Loucy (cell line): ENCODE results near the gene BRAF.

ENCODE experiments used
- H2AFZ ChIP-seq: fragments of 200-600 bp; sonication (generic); 2 replicates; pipeline ENCODE4 v1.6.0; 2016; ENCODE audit warnings: antibody characterized with exemption, mild to moderate bottlenecking, low read length, moderate library complexity
- H3F3A ChIP-seq: fragments of 200-600 bp; 2 replicates; pipeline ENCODE4 v1.6.0; 2016; ENCODE audit warnings: antibody characterized with exemption, low read depth, mild to moderate bottlenecking
- H3K27me3 ChIP-seq: fragments of 200-600 bp; sonication (generic); 2 replicates; pipeline ENCODE4 v1.6.1; 2014; ENCODE audit warnings: low read length, mild to moderate bottlenecking; ENCODE audit not compliant: insufficient read depth, poor library complexity, severe bottlenecking
- H3K36me3 ChIP-seq: fragments of 200-600 bp; sonication (generic); 2 replicates; pipeline ENCODE4 v1.6.1; 2016; ENCODE audit warnings: low read length; ENCODE audit not compliant: insufficient read depth
- H3K4me1 ChIP-seq: fragments of 200-600 bp; sonication (generic); 2 replicates; pipeline ENCODE4 v1.5.1; 2014; ENCODE audit warnings: low read length, mild to moderate bottlenecking; ENCODE audit not compliant: insufficient read depth, poor library complexity, severe bottlenecking
- H3K4me2 ChIP-seq: fragments of 200-600 bp; sonication (generic); 2 replicates; pipeline ENCODE4 v1.6.0; 2014; ENCODE audit warnings: antibody characterized with exemption, low read length, low read depth, mild to moderate bottlenecking; ENCODE audit not compliant: poor library complexity, severe bottlenecking
- H3K4me3 ChIP-seq: fragments of 200-600 bp; sonication (generic); 2 replicates; pipeline ENCODE4 v1.5.1; 2014; ENCODE audit warnings: low read length, mild to moderate bottlenecking, mixed read lengths; ENCODE audit not compliant: poor library complexity, severe bottlenecking
- H3K79me2 ChIP-seq: fragments of 200-600 bp; sonication (generic); 2 replicates; pipeline ENCODE4 v1.6.1; 2014; ENCODE audit warnings: low read length; ENCODE audit not compliant: insufficient read depth
- H3K9ac ChIP-seq: fragments of 200-600 bp; sonication (generic); 2 replicates; pipeline ENCODE4 v1.6.0; 2014; ENCODE audit warnings: mild to moderate bottlenecking, low read depth, low read length, moderate library complexity; ENCODE audit not compliant: poor library complexity, severe bottlenecking
- H3K9me2 ChIP-seq: fragments of 200-600 bp; sonication (generic); replicated peaks from 2 replicates; pipeline ENCODE4 v1.6.1; 2016; ENCODE audit warnings: low read depth, low read length, mixed read lengths
- H3K9me3 ChIP-seq: fragments of 200-600 bp; sonication (generic); 2 replicates; pipeline ENCODE4 v1.6.1; 2014; ENCODE audit warnings: mild to moderate bottlenecking, antibody characterized with exemption, low read length, low read depth; ENCODE audit not compliant: insufficient read depth
- H4K20me1 ChIP-seq: fragments of 200-600 bp; sonication (generic); 2 replicates; pipeline ENCODE4 v1.6.0; 2014; ENCODE audit warnings: antibody characterized with exemption, low read length, mild to moderate bottlenecking; ENCODE audit not compliant: insufficient read depth, poor library complexity, severe bottlenecking
- EZH2phosphoT487 ChIP-seq: fragments of 200-600 bp; IDR thresholded peaks from 2 replicates; pipeline ENCODE4 v1.6.1; 2018; ENCODE audit warnings: antibody characterized with exemption, mild to moderate bottlenecking, moderate library complexity, borderline replicate concordance
- TF ChIP-seq, protein P1 (sequence below): fragments of 200-600 bp; sonication (generic); conservative IDR thresholded peaks from 2 replicates; pipeline ENCODE4 v1.5.1; 2014; ENCODE audit warnings: mild to moderate bottlenecking, antibody characterized with exemption, low read length

BRAF gene

DNA sequence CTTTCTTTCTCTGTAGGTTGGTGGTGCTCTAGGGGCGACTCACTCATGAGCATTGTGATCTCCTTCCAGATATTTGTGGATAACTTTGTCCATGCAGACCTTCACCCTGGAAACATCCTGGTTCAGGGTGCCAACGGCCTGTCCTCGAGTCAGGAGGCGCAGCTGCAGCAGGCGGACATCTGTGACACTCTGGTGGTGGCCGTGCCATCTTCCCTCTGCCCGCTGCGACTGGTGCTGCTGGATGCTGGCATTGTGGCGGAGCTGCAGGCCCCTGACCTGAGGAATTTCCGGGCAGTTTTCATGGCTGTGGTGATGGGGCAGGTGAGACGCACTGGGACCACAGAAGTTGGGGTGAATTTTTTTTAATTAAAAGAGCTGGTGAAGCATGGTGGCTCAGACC, 237.8 kb downstream of the BRAF start:
- H3K27me3 ChIP-seq, result no peaks in the 10 kb centered on the region
- H4K20me1 ChIP-seq, result no peaks in the 10 kb centered on the region
- no peak overlapping the region for H3K4me2 ChIP-seq
- no peak overlapping the region for H3K9ac ChIP-seq
- H3K9me3 ChIP-seq, result no peaks in the 10 kb centered on the region
- no peak overlapping the region for H2AFZ ChIP-seq
- H3K36me3 ChIP-seq, result peaks cover 15% of the 10 kb centered on the region; the same call in 1 of the 2 replicates
- H3K79me2 ChIP-seq, result no peaks in the 10 kb centered on the region
- no peaks in the 10 kb centered on the region for H3K4me1 ChIP-seq
- H3F3A ChIP-seq, result no peaks in the 10 kb centered on the region
- no peak overlapping the region for H3K4me3 ChIP-seq
- H3K9me2 ChIP-seq, result no peaks in the 10 kb centered on the region
- no peak for TF ChIP-seq EZH2phosphoT487
- TF ChIP-seq, protein P1, sequence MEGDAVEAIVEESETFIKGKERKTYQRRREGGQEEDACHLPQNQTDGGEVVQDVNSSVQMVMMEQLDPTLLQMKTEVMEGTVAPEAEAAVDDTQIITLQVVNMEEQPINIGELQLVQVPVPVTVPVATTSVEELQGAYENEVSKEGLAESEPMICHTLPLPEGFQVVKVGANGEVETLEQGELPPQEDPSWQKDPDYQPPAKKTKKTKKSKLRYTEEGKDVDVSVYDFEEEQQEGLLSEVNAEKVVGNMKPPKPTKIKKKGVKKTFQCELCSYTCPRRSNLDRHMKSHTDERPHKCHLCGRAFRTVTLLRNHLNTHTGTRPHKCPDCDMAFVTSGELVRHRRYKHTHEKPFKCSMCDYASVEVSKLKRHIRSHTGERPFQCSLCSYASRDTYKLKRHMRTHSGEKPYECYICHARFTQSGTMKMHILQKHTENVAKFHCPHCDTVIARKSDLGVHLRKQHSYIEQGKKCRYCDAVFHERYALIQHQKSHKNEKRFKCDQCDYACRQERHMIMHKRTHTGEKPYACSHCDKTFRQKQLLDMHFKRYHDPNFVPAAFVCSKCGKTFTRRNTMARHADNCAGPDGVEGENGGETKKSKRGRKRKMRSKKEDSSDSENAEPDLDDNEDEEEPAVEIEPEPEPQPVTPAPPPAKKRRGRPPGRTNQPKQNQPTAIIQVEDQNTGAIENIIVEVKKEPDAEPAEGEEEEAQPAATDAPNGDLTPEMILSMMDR, result no peak

DNA sequence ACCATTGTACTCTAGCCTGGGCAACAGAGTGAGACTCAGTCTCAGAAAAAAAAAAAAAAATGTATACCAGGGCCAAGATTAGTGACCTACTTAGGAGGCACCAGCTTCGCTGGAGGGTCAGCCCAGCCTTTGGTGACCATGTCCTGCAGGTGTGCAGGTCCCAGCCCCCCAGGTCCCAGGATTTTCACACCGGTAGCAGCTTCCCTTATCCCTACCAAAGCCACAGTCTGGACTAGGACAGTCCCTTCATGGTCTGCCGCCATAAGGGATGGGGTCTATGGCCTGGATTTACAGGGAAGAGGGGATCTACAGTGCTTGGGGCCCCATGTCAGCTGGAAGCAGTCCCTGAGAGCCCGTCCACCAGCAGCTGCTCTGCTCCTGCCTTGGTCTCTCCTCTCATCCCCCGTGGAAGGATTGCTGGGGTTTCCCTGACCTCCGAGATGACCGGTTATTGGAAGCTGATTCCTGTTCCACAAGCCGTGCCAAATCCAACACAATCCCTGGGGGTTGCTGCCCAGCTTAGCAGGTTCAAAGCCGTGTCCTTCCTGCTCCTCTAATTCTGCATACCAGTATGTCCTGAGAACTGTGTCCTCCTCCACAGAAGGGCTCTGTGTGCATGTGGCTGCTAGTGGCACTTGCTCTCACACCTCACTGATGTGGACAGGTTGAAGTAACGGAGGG, 239.2 kb downstream of the BRAF start:
- peaks cover 12% of the 10 kb centered on the region; the same call in 1 of the 2 replicates for H3K36me3 ChIP-seq
- H3K4me3 ChIP-seq, result no peak overlapping the region
- H3K4me1 ChIP-seq, result no peaks in the 10 kb centered on the region
- H3K4me2 ChIP-seq, result no peak overlapping the region
- H3K27me3 ChIP-seq, result no peaks in the 10 kb centered on the region
- no peak overlapping the region for H3K9ac ChIP-seq
- TF ChIP-seq, protein P1, result no peak
- TF ChIP-seq EZH2phosphoT487, result no peak
- no peaks in the 10 kb centered on the region for H3K79me2 ChIP-seq
- H3F3A ChIP-seq, result no peaks in the 10 kb centered on the region
- no peaks in the 10 kb centered on the region for H3K9me2 ChIP-seq
- H3K9me3 ChIP-seq, result no peaks in the 10 kb centered on the region
- no peak overlapping the region for H2AFZ ChIP-seq
- no peaks in the 10 kb centered on the region for H4K20me1 ChIP-seq

GRCh38 chr7:140684066-140684950, 240.4 kb downstream of the BRAF start:
- Histone ChIP-seq H3K9ac (no peak overlapping the region), H3K27me3 (no peaks in the 10 kb centered on the region), H3K4me2 (no peak overlapping the region), H3K9me2 (no peaks in the 10 kb centered on the region), H3K79me2 (no peaks in the 10 kb centered on the region), H3K9me3 (no peaks in the 10 kb centered on the region), H2AFZ (no peak overlapping the region), H3F3A (no peaks in the 10 kb centered on the region), H3K4me1 (no peaks in the 10 kb centered on the region), H4K20me1 (no peaks in the 10 kb centered on the region), H3K36me3 (peaks cover 14% of the 10 kb centered on the region; the same call in 1 of the 2 replicates), H3K4me3 (no peak overlapping the region)
- TF ChIP-seq, protein P1, result no peak
- TF ChIP-seq EZH2phosphoT487, result no peak
